Brain pericyte (primary cell): Measurements from ENCODE around the gene NKX3-2.

ENCODE experiments used
- DNase-seq: peaks from one replicate; pipeline ENCODE4 v3.0.0-alpha.2; 2012; ENCODE audit warnings: low read depth, low spot score

Gene NKX3-2

GRCh38 chr4:13531625-13531998, 12.7 kb downstream of the NKX3-2 start:
- no peak for DNase-seq

- DNase-seq, result no peak
Measured at GRCh38 chr4:13530823-13531624, 13.3 kb downstream of the NKX3-2 start.

- DNase-seq, result no peak
Measured at GRCh38 chr4:13529128-13529919, 15.0 kb downstream of the NKX3-2 start.

- no peak for DNase-seq
Measured at GRCh38 chr4:13528821-13529127, 15.5 kb downstream of the NKX3-2 start.

- DNase-seq, result no peak
Measured at GRCh38 chr4:13527981-13528820, 16.1 kb downstream of the NKX3-2 start.

DNA sequence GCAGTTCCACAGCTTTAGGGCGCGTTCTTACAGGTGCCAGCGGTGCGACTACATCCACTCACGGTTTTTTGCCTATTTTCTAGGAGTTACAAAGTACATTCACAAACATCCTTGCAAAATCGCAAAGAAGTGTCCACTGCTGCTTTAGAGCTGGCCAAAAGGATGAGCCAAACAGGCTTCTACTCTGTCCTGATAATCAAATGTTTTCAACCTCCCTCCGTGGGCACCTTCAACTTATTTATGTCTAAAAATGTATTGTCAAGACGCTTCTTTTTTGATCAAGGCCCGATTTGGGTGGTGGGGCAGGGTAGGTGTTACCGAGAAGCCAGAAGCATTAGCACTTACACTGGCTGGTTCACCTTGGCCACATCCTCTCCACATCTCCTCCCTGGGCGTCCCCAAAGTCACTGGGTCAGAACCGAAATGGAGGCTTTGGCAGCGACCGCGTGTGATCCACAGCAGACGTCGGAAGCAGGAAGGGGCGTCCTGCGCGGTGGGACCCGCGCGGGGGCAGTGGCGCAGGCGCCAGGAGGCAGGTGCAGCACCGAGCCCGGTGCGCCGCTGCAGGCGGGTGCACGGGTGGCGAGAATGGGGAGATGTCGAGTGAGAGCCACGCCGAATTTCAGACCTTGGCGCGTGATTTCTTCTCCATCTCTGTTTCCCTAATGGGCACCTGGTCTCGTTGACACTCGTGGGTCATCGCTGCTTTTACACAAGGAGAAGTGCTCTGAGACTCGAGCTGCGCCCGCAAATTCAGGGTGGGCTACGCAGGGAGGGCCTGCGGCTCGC, 16.9 kb downstream of the NKX3-2 start:
- DNase-seq, result no peak

DNA sequence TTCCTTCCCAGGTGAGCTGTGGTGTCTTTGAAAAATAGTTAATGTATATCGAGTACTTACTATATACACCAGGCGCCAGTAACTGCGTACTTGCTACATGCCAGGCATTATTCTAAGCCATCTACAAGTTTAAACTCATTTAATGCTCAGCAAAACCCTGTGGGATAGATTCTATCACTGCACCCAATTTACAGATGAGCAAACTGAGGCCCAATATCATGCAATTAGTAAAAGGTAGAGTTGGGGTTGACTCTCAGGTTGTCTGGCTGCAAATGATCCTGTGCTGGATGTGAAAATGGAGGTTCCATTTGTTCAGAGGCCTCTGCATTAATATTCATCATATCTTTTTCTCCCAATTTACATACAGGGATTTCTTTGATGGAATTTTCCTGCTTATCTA, 17.6 kb downstream of the NKX3-2 start:
- no peak for DNase-seq

DNA sequence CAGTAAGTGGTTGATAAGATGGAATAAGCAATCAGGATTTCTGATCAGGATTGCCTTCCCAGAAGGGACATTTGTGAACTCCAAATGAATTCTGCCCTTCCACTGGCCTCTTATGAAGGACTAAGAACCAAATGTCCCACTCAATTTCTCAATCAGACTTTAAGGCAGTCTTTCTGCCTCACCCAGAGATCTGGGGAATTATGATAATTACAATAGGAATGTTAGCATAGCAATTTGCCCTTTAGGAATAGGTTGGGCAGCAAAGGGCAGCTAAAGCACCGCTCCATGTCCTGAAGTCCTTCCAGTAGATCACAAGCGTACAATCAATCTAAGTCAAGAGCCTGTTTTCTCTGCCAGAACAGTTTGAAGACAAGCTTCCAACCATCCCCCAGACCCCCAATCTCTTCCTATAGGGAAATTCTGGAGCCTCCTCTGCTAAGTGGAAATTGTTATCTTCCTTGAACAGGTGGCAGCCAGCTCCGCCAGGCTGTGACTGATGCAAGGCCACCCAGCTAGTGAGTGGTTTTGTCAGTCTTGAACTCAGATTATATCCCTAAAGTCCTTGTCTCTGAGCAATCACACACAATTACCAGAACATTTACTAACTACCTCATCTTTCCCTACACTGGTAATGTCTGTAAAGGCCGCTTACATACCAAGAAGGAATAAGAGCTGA, 18.6 kb downstream of the NKX3-2 start:
- no peak for DNase-seq

DNA sequence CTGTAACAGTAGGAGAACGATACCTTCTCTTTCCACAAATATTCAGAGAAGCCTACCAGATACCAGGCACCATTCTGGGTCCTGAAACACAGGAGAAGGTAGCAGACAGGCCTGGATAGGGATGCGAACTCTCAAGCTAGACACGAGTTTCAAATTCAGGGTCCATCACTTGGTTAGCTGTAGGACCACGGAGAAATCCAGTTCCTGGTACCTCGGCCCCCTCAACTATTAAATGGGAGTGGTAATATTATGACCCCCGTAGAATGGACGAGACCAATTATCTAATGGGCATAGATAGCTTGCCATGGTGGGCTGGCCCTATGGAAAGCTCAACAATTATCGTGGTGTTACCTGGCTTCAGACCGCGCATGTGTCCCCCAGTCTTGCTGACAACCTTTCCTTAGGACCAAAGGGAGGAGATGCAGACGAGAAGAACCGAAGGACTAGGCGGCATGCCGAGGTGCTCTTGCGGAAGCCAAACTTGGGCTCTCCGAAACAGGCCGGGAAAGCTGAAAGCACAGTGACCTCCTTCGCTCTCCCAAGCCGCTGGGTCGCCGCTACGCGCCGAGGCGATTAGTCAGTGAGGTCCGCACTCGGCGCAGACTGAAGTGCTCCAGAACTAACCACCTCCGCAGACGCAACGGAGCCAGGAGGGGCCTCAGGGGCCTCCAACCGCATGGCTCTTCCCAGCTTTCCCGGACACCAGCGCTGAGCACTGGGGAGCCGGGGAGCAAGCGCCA, 19.6 kb downstream of the NKX3-2 start:
- DNase-seq, result no peak

GRCh38 chr4:13523591-13524503, 20.5 kb downstream of the NKX3-2 start:
- DNase-seq, result no peak

- DNase-seq, result no peak
Measured at GRCh38 chr4:13523105-13523477, 21.2 kb downstream of the NKX3-2 start.

DNA sequence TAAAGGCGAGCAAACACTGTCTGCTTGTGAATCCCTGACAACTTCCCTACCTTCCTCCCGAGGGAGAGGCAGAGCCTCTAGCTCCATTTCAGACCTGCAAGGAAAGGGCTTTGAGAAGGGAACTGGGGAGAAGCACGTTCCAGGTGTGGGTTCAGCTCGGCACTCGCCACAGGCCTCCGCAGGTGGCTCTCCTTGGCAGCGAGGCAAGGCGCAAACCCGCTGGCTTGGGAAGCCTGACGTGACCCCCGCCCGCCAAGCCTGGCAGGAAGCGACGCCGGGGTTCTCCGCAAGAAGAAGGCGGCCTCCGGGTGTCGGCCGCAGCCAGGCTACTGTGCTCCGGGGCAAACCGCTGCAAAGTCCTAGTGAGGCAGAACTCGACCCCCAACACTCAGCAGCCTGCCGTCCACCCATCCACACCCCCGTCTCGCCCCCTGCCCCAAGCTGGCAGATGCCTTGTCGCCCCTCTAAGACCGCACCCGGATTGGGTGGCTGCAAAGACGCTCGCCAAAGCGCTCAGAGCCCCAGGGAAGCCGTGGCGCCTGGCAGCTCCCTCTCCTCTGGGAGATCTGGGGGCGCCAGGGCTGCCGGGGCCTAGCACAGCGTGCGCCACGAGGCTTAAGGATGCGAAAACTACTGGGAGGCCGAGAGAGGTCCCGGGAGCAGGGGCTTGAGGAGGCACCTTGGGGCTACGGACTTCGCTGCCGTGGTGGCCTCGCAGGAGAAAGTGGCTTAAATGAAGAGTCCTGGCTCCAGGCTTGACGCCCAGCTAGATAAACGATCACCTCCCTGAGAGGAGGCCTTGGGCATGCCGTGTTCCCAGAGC, 21.8 kb downstream of the NKX3-2 start:
- no peak for DNase-seq

- no peak for DNase-seq
Measured at GRCh38 chr4:13521047-13521446, 23.3 kb downstream of the NKX3-2 start.

- DNase-seq, result no peak
Measured at GRCh38 chr4:13516315-13516860, 27.9 kb downstream of the NKX3-2 start.

GRCh38 chr4:13515268-13515667, 29.0 kb downstream of the NKX3-2 start:
- no peak for DNase-seq

DNA sequence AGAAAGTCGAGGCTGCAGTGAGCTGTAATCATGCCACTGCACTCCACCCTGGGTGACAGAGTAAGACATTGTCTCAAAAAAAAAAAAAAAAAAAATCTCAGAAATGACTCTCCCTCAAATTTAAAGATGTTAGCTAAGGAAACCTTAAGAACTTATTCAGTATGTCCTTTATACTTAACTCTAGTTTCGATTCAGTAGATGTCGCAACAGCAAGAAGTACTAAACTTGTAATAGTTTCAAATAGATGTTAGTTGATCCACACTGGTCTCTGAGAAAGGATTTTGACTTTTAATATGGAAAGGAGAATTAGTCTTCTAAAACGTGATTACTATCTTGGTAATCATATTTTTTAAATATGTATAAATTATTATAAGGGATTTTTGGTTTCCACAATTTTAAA, 29.6 kb downstream of the NKX3-2 start:
- no peak for DNase-seq

DNA sequence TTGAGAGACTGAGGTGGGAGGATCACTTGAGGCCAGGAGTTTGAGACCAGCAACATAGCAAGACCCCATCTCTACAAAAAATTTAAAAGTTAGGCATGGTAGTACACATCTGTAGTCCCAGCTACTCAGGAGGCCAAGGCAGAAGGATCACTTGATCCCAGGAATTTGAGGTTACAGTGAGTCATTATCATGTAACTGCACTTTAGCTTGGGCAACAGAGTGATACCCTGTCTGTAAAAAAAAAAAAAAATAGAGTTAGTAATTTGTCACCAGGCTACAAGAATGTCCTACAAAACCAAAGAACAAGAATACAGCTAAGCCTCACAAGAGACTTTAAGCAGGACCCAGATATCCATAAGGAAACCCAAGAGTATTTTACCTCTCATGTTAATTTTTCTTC, 33.2 kb downstream of the NKX3-2 start:
- no peak for DNase-seq

- DNase-seq, result no peak
Measured at GRCh38 chr4:13509442-13509841, 34.9 kb downstream of the NKX3-2 start.
